IPS-20b (cell line): ENCODE measurements around the gene CFAP52.
"Not testable (repeated sequence)": the region's sequence is repeated elsewhere in the genome, so short reads cannot be mapped to it uniquely, and the experiment has no call there.

Experiments
- H3K27ac ChIP-seq: one replicate; pipeline ENCODE4 v1.5.1; 2013; ENCODE audit warnings: low read length
- H3K27me3 ChIP-seq: 2 replicates; pipeline ENCODE4 v1.6.1; 2013; ENCODE audit warnings: mild to moderate bottlenecking, low read length, inconsistent platforms; ENCODE audit not compliant: insufficient read depth
- H3K36me3 ChIP-seq: 2 replicates; pipeline ENCODE4 v1.6.1; 2013; ENCODE audit warnings: low read depth, mild to moderate bottlenecking, inconsistent platforms, low read length, moderate library complexity; ENCODE audit not compliant: insufficient read depth
- H3K4me1 ChIP-seq: 2 replicates; pipeline ENCODE4 v1.6.1; 2013; ENCODE audit warnings: mild to moderate bottlenecking, control low read depth, inconsistent platforms, low read length, moderate library complexity; ENCODE audit not compliant: insufficient read depth
- H3K4me3 ChIP-seq: 2 replicates; pipeline ENCODE4 v1.5.1; 2013; ENCODE audit warnings: mild to moderate bottlenecking, low read length, inconsistent platforms
- H3K9ac ChIP-seq: 2 replicates; pipeline ENCODE4 v1.6.1; 2013; ENCODE audit warnings: low read depth, mild to moderate bottlenecking, inconsistent platforms, low read length, moderate library complexity
- H3K9me3 ChIP-seq: 2 replicates; pipeline ENCODE4 v1.6.1; 2013; ENCODE audit warnings: mild to moderate bottlenecking, low read depth, low read length, inconsistent platforms; ENCODE audit not compliant: insufficient read depth

CFAP52 gene

DNA sequence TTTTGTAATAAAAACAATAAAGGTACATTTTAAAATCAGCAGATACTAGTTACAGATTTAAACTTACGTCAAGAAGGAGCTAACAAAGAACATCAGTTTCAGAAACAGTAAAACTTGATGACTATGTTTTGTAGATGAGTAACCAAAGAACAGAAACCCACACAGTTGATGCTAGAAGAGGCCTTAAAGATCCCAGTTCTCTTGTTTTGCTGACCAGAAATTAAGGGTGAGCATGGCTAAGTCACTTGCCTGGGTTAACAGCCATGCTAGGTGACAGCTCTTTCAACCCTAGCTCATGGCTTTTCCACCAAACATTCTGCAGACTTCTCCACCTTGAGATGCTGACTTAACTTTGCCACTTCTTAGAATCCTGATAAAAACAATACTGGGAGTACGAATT, 27.2 kb upstream of the CFAP52 start:
- H3K27ac ChIP-seq: no peak overlapping the region
- no peaks in the 10 kb centered on the region for H3K36me3 ChIP-seq
- no peaks in the 10 kb centered on the region for H3K27me3 ChIP-seq

DNA sequence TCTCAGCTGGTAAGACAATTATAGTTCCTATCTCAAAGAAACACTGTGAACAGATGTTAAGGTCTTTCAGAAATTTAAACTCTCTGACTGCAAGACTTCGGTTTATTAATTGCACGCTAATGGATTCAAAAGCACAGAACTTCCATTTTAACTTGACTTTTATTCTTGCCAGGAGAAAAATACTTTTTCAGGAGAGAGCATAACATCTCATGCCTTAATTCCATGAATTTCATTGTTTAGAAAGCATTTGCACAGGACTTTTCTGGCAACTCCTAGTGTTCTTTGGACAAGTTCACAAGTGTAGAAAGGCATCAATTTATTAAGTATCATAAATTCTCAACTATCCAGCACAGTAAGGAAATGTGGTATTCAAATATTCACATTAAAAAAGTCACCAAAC, 23.3 kb upstream of the CFAP52 start:
- Histone ChIP-seq H3K36me3 (no peaks in the 10 kb centered on the region), H3K4me3 (no peak overlapping the region), H3K27ac (no peak overlapping the region), H3K4me1 (no peaks in the 10 kb centered on the region), H3K27me3 (no peaks in the 10 kb centered on the region), H3K9ac (no peak overlapping the region), H3K9me3 (no peaks in the 10 kb centered on the region)

More for the DNA sequence above, 27.2 kb upstream of the CFAP52 start:
- Histone ChIP-seq H3K4me3 (no peak overlapping the region), H3K9ac (no peak overlapping the region), H3K9me3 (no peaks in the 10 kb centered on the region), H3K4me1 (no peaks in the 10 kb centered on the region)

DNA sequence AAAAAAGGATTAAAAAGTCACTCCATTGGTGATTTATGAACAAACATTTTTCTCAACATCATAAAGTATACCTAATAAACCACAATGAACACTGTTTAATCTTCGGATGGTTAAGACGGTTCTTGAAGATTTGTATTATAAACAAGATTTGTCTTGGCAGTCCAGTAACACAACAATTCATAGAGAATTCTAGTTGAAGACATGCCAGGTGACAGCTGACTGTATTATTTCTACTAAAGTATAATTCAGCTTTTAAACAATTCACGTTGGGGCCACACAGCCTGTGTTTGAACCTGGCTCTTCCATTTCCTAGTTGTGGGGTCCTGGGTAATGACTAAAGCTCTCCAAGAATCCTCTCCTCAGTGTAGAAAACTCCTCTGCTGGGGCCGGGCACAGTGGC, 22.8 kb upstream of the CFAP52 start:
- no peak overlapping the region for H3K9ac ChIP-seq
- H3K9me3 ChIP-seq: no peaks in the 10 kb centered on the region

DNA sequence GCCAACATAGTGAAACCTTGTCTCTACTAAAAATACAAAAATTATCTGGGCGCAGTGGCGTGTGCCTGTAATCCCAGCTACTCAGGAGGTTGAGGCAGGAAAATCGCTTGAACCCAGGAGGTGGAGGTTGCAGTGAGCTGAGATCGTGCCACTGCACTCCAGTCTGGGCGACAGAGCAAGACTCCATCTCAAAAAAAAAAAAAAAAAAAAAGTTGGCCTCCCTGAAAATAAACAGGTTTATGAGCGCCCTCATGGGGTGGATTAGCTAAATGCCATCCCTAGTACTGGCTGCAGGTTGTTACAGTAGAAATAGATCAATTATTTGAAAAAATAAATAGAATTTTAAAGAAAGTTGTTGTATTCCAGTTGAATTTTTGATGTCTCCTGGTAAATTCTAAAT, 21.7 kb upstream of the CFAP52 start:
- H3K27me3 ChIP-seq, H3K4me3 ChIP-seq, H3K9me3 ChIP-seq, H3K4me1 ChIP-seq, H3K36me3 ChIP-seq, H3K9ac ChIP-seq, H3K27ac ChIP-seq: not testable (repeated sequence)

More for the DNA sequence above, 22.8 kb upstream of the CFAP52 start:
- no peaks in the 10 kb centered on the region for H3K27me3 ChIP-seq
- H3K4me1 ChIP-seq: no peaks in the 10 kb centered on the region
- H3K36me3 ChIP-seq: no peaks in the 10 kb centered on the region
- H3K4me3 ChIP-seq: no peak overlapping the region
- no peak overlapping the region for H3K27ac ChIP-seq

DNA sequence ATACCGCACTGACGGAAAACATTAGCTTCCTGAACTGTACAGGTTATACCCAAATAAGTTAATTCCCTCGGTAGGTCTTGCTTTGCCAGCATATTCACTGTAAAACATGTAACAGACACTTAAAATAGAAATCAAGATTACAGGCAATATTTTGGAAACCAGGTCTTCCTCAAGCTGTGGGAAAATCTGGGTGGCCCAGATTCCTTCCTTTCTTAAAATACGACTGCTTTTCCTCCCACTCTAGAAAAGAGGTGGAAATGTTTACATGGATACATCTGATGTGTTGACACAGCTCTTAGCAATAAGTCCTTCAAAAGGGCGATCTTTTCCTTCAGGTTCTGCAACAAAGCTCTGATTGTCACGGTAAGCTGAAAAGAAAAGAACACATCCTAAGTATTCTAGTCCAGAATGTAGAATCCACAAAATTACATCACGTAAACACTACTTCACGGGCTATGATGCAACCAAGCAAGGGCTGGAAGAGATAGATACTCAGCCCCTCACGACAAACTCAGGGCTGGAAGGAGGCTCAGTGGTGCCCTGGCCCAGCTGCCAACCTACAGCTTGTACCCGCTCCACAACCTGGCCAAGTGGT, 19.2 kb upstream of the CFAP52 start:
- H3K4me1 ChIP-seq: no peaks in the 10 kb centered on the region
- no peaks in the 10 kb centered on the region for H3K9me3 ChIP-seq
- no peak overlapping the region for H3K9ac ChIP-seq
- H3K4me3 ChIP-seq: no peak overlapping the region
- no peak overlapping the region for H3K27ac ChIP-seq
- H3K36me3 ChIP-seq: no peaks in the 10 kb centered on the region
- no peaks in the 10 kb centered on the region for H3K27me3 ChIP-seq

DNA sequence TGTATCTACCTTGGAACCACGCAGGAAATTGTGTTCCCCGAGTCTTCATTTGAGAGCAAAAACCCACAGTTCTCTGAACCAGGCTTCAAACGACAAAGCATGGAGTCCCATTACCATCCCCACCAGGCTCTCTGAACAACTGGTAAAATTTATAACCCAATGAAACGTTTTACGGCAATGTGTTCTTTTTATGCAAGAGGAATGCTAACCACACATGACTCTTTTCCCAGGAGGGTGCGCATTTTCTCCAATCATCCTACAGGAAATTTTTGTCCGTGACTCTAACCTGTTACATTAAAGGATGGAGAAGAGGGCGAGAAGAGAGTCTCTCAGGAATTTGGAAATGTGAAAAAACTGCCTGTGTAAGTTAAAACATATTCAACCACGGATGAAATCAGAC, 18.6 kb upstream of the CFAP52 start:
- Histone ChIP-seq H3K9me3 (no peaks in the 10 kb centered on the region), H3K9ac (no peak overlapping the region), H3K4me1 (no peaks in the 10 kb centered on the region), H3K4me3 (no peak overlapping the region), H3K27me3 (no peaks in the 10 kb centered on the region), H3K27ac (no peak overlapping the region), H3K36me3 (no peaks in the 10 kb centered on the region)

DNA sequence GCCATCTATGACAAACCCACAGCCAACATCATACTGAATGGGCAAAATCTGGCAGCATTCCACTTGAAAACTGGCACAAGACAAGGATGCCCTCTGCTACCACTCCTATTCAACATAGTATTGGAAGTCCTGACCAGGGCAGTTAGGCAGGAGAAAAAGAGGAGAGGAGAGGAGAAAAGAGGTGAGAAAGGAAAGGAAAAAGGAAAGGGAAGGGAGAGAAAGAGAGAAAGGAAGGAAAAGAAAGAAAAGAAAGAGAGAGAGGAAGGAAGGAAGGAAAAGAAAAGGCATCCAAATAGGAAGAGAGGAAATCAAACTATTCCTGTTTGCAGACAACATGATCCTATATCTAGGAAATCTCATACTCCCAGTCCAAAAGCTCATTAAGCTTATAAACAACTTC, 12.3 kb upstream of the CFAP52 start:
- Histone ChIP-seq H3K4me3 (no peak overlapping the region), H3K9ac (no peak overlapping the region), H3K36me3 (peaks cover 6% of the 10 kb centered on the region; the same call in 1 of the 2 replicates), H3K27ac (no peak overlapping the region), H3K27me3 (no peaks in the 10 kb centered on the region), H3K9me3 (no peaks in the 10 kb centered on the region), H3K4me1 (no peaks in the 10 kb centered on the region)

DNA sequence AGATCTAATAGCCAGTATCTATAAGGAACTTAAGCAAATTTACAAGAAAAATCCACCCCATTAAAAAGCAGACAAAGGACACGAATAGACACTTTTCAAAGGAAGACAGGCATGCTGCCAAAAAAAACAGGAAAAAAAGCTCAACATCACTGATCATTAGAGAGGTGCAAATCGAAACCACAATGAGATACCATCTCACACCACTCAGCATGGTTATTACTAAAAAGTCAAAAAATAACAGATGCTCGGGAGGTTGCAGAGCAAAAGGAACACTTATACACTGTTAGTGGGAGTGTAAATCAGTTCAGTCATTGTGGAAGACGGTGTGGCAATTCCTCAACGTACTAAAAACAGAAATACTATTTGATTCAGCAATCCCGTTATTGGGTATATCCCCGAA, 10.4 kb upstream of the CFAP52 start:
- no peaks in the 10 kb centered on the region for H3K27me3 ChIP-seq
- no peaks in the 10 kb centered on the region for H3K9me3 ChIP-seq
- H3K4me3 ChIP-seq: no peak overlapping the region
- H3K4me1 ChIP-seq: no peaks in the 10 kb centered on the region
- H3K9ac ChIP-seq: no peak overlapping the region
- H3K36me3 ChIP-seq: peaks cover 6% of the 10 kb centered on the region; the same call in 1 of the 2 replicates
- H3K27ac ChIP-seq: no peak overlapping the region

DNA sequence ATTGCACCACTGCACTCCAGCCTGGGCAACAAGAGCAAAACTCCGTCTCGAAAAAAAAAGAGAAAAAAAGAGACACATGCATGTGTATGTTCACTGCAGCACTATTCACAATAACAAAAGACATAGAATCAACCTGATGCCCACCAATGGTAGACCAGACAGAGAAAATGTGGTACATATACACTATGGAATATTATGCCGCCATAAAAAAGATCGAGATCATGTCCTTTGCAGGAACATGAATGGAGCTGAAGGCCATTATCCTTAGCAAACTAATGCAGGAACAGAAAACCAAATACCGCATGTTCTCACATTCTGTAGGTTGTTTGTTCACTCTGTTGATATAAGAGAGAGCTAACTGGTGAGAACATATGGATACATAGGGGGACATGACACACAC, 9.7 kb upstream of the CFAP52 start:
- not testable (repeated sequence) for H3K27ac ChIP-seq, H3K36me3 ChIP-seq, H3K9ac ChIP-seq, H3K9me3 ChIP-seq, H3K4me1 ChIP-seq, H3K27me3 ChIP-seq, H3K4me3 ChIP-seq

DNA sequence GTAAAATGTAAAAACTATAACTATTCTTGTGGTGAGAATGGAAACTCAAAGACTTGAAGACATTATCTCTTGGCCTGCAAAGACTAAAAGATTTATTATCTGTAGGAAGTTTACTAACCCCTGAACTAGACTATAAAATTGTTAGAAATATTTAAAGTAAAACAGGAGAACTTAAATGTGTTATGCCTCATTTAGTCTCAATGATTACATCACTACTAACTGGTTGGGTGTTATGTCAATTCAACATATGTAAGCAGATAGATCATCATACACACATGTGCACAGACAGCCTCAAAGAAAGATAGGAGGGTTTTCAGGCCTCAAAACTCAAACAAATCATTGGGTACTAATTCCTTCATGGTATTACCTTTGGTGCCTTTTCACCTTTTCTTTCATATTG, 8.4 kb upstream of the CFAP52 start:
- H3K4me3 ChIP-seq: no peak overlapping the region
- H3K4me1 ChIP-seq: no peaks in the 10 kb centered on the region
- no peak overlapping the region for H3K9ac ChIP-seq
- H3K36me3 ChIP-seq: peaks cover 6% of the 10 kb centered on the region; the same call in 1 of the 2 replicates
- H3K27me3 ChIP-seq: no peaks in the 10 kb centered on the region
- H3K9me3 ChIP-seq: no peaks in the 10 kb centered on the region
- H3K27ac ChIP-seq: no peak overlapping the region

DNA sequence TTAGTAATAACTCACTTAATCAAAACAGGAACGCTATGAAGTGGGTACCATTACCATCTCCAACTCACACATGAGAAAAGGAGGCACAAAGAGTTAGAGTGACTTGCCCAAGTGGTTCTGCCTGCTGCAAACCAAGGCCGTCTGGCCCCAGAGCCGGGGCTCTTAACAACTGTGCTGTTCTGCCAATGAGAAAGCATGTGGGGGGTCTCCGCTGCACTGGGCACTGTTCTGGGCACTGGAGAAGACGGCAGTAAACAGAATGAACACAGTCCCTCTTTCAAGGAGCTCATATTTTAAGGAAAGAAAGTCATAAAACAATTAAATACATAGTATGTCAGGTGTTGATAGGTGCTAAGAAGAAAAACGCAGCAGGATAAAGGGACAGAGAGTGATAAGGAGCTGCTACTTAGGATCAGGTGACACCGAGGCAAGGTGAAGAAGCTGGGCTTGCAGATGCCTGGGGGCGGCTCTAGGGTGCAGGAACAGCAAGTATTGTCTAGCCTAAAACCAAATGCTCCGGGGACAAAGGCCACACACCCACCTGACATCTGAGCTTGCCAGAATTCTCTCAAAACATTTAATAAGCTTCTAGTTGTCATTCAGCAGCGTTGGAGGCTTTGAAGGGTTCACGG, 7.4 kb upstream of the CFAP52 start:
- Histone ChIP-seq H3K27me3 (no peaks in the 10 kb centered on the region), H3K27ac (no peak overlapping the region), H3K4me3 (no peak overlapping the region), H3K36me3 (peaks cover 6% of the 10 kb centered on the region; the same call in 1 of the 2 replicates), H3K4me1 (no peaks in the 10 kb centered on the region), H3K9me3 (no peaks in the 10 kb centered on the region), H3K9ac (no peak overlapping the region)

DNA sequence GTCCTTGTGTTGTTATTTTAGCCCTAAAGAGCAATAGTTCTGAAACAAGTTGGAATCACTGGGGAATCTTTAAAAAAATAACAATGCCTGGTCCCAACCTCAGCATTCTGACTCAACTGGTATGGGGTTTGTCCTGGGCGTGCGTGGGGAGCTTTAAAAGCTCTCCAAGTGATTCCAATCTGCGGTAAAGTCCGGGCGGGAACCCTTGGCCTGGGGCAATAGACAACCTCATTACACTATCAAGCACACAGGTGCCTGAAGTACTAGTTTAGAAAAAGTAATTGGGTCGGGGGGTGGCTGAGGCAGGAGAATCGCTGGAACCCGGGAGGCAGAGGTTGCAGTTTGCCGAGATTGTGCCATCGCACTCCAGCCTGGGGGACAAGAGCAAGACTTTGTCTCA, 5.2 kb upstream of the CFAP52 start:
- Histone ChIP-seq H3K27ac (no peak overlapping the region), H3K4me3 (no peak overlapping the region), H3K27me3 (no peaks in the 10 kb centered on the region), H3K36me3 (peaks cover 6% of the 10 kb centered on the region; the same call in 1 of the 2 replicates), H3K9me3 (no peaks in the 10 kb centered on the region), H3K4me1 (no peaks in the 10 kb centered on the region), H3K9ac (no peak overlapping the region)
